ENCODE measurements around the gene NFATC2. TPM values are rescaled to one million over a fixed set of nuclear protein-coding genes. Genes with fewer than 3 reads are reported as not detected.

The NFATC2 gene
- total RNA-seq, 4 donors from 2014 or later, result 4.1 to 51.5 (median 8.7) TPM

DNA sequence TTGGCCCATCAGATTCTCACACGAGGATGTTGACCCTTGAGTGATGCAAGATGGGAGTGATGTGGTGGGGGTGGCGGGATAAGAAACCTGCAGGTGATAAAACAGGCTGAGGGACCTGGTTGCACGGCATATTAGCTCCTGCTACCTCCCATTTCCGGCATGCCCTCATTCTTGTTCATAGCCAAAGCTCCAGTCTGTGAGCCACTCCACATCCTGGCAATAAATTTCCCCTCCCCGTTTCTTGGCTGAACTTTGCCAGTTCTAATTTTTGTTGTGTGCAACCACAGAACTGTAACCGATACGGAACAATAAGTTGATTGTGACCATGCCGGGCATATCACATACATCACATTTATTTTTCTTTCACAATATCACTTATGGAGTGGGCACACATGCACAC is 41.6 kb upstream of the NFATC2 start:
- ATAC-seq (ENCODE audit: low FRiP score) (no peak), DNase-seq (ENCODE audit: low spot score) (no peak)
- no peak for TF ChIP-seq CTCF (IDR thresholded peaks at IDR 0.05)

DNA sequence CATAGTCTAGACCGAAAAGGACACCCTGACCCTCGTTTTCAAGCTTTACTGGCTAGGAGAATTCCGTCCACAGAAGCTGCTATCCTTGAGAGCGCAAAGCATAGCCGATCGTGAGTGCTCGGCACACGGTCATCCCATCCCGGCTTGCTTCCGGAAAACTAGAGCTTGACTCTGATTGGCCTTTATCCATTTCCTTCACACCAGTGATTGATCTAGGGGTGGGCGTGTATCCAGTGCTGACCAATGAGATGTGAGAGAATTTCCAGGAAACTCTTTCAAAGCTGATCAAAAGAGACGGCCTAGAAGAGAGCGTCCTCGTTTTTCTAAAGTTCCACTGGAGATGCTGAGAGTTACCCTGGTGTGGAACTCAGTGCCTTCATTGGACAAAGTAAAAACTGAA is 41.0 kb upstream of the NFATC2 start:
- no peak for ATAC-seq (ENCODE audit: low FRiP score)
- DNase-seq (ENCODE audit: low spot score), result no peak
- TF ChIP-seq CTCF (IDR thresholded peaks at IDR 0.05), result no peak

DNA sequence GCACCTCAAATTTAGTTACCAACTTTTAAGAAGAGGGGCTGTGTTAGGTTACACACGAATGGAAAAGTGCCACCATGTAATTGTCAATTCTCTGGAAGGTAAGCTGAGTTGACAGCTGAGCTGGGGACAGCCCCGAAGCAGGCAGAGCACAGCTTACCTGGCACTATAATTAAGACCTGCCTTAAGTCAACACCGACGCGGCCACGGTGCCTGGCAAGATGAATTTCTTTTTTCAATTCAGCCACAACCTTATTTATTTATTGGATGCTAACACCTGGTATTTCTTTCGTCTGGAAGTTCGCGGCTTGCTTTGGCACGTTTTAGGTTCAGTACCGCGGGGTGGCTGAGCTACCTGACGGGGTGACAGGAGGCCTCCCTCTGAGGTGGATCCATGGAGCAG is 40.6 kb upstream of the NFATC2 start:
- no peak for TF ChIP-seq CTCF (IDR thresholded peaks at IDR 0.05)
- DNase-seq (ENCODE audit: low spot score), result no peak

DNA sequence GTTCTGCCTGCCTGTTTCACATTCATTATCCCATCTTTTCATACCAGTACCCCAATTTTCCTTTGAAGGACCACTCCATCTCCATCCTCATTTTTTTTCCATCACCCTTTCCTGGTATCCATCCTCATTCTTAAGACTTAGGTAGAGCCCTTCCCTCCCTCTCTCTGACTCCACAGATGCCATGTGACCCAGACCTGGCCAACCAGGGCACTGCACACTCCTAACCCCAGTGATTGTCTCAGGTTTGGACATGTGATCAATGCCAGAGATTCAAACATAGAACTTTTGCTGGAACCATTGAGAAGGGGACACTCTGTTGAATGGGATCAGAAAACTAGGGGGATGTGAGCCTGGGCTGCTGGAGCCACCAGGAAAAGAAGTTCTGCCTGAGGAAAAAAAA is 39.1 kb upstream of the NFATC2 start:
- ATAC-seq (ENCODE audit: low FRiP score) (no peak), DNase-seq (ENCODE audit: low spot score) (no peak)
- no peak for TF ChIP-seq CTCF (IDR thresholded peaks at IDR 0.05)

More for the DNA sequence above, 40.6 kb upstream of the NFATC2 start:
- ATAC-seq (ENCODE audit: low FRiP score), result no peak

GRCh38 chr20:51579137-51579536 is 36.6 kb upstream of the NFATC2 start:
- no peak for DNase-seq (ENCODE audit: low spot score)
- no peak for ATAC-seq (ENCODE audit: low FRiP score)
- TF ChIP-seq CTCF (IDR thresholded peaks at IDR 0.05), result no peak

DNA sequence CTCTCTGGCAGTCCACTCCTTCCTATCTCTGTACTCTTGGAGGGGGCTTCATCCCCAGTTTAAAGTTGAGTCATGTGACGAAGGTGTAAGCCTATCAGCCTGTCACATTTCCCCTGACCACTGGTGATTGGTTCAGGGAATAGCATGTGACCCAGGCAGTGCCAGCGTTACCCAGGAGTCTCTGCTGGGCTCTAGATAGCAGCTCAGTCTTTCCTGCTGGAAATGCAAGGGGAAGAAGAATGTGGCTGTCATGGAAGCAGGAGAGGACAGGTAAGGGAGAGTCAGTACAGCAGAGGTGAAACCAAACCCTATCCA is 35.6 kb upstream of the NFATC2 start:
- no peak for TF ChIP-seq CTCF (IDR thresholded peaks at IDR 0.05)
- no peak for ATAC-seq (ENCODE audit: low FRiP score)
- no peak for DNase-seq (ENCODE audit: low spot score)

- DNase-seq (ENCODE audit: low spot score) (no peak), ATAC-seq (ENCODE audit: low FRiP score) (no peak)
- no peak for TF ChIP-seq CTCF (IDR thresholded peaks at IDR 0.05)
These were observed 35.1 kb upstream of the NFATC2 start for GRCh38 chr20:51577432-51578144.

All from omental fat pad (tissue), 4 donors.